Measurements from ENCODE around the gene TYW1.
"Not testable (repeated sequence)": the region's sequence is repeated elsewhere in the genome, so short reads cannot be mapped to it uniquely, and the experiment has no call there.

DNA sequence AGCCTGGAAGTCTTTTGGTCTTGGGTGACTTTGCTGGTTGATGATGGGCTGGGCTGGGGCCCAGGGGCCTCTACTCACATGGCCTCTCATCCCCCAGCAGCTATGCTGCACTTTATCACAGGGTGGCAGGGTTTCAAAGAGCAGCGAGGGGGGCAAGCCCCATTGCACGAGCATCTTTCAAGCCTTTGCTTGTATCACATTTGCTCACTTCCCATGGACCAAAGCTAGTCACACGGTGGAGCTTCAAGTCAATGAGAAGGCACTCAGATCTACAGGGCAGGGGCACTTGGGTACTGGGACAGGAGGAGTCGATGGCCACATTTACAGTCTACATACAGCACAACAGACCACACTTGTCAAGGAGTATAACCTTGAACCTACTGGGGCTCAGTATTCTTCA, 108.3 kb downstream of the TYW1 start:
- TF ChIP-seq CTCF, POLR2A (IDR thresholded peaks at IDR 0.05): not testable (repeated sequence)
